ENCODE measurements around the gene TAPBPL.

The TAPBPL gene

GRCh38 chr12:6443361-6443983 lies 8.4 kb upstream of the TAPBPL start (continued):
- no peak for TF ChIP-seq ISL1 (CRISPR knock-in tag; IDR thresholded peaks at IDR 0.05)

GRCh38 chr12:6444031-6444430 lies 7.8 kb upstream of the TAPBPL start:
- TF ChIP-seq ZNF70 (CRISPR knock-in tag; IDR thresholded peaks at IDR 0.05) (no peak), RARB (CRISPR knock-in tag; IDR thresholded peaks at IDR 0.05) (no peak), PPARA (CRISPR knock-in tag; IDR thresholded peaks at IDR 0.05; ENCODE audit: borderline replicate concordance) (no peak), ESRRG (CRISPR knock-in tag; IDR thresholded peaks at IDR 0.05) (no peak), ZC3H10 (CRISPR knock-in tag; IDR thresholded peaks at IDR 0.05) (no peak), TOX (CRISPR knock-in tag; IDR thresholded peaks at IDR 0.05; ENCODE audit: borderline replicate concordance) (no peak), CSDC2 (CRISPR knock-in tag; IDR thresholded peaks at IDR 0.05) (no peak), ARNTL (CRISPR knock-in tag; IDR thresholded peaks at IDR 0.05; ENCODE audit: borderline replicate concordance, low read depth) (no peak), CSRNP3 (CRISPR knock-in tag; IDR thresholded peaks at IDR 0.05) (no peak), TCF4 (CRISPR knock-in tag; IDR thresholded peaks at IDR 0.05; ENCODE audit: borderline replicate concordance) (no peak), PATZ1 (CRISPR knock-in tag; IDR thresholded peaks at IDR 0.05; ENCODE audit: borderline replicate concordance) (no peak), ZNF8 (CRISPR knock-in tag; IDR thresholded peaks at IDR 0.05) (no peak)
- no peak for ATAC-seq

GRCh38 chr12:6444704-6445688 lies 6.8 kb upstream of the TAPBPL start, which contains the start of gene CD27:
CD27 (plus strand) TSS chr12:6444955; CDS start chr12:6445096, 141 bp downstream.
- no peak for TF ChIP-seq POU6F1 (CRISPR knock-in tag; IDR thresholded peaks at IDR 0.05; ENCODE audit: borderline replicate concordance, low read depth)
- TF ChIP-seq GLIS3 (CRISPR knock-in tag; IDR thresholded peaks at IDR 0.05): no peak
- no peak for TF ChIP-seq TSHZ2 (CRISPR knock-in tag; IDR thresholded peaks at IDR 0.05)
- no peak for TF ChIP-seq PPARA (CRISPR knock-in tag; IDR thresholded peaks at IDR 0.05; ENCODE audit: borderline replicate concordance)
- TF ChIP-seq CSDC2 (CRISPR knock-in tag; IDR thresholded peaks at IDR 0.05): no peak
- no peak for TF ChIP-seq ZFP30 (CRISPR knock-in tag; IDR thresholded peaks at IDR 0.05)
- TF ChIP-seq TOX (CRISPR knock-in tag; IDR thresholded peaks at IDR 0.05; ENCODE audit: borderline replicate concordance): no peak
- TF ChIP-seq ESRRG (CRISPR knock-in tag; IDR thresholded peaks at IDR 0.05): no peak
- no peak for TF ChIP-seq ZNF565 (CRISPR knock-in tag; conservative IDR thresholded peaks at IDR 0.05; ENCODE audit: low read depth)
- TF ChIP-seq ZNF70 (CRISPR knock-in tag; IDR thresholded peaks at IDR 0.05): no peak
- no peak for TF ChIP-seq CSRNP3 (CRISPR knock-in tag; IDR thresholded peaks at IDR 0.05)
- TF ChIP-seq PATZ1 (CRISPR knock-in tag; IDR thresholded peaks at IDR 0.05; ENCODE audit: borderline replicate concordance): no peak
- TF ChIP-seq TCF4 (CRISPR knock-in tag; IDR thresholded peaks at IDR 0.05; ENCODE audit: borderline replicate concordance): no peak
- no peak for TF ChIP-seq ZC3H10 (CRISPR knock-in tag; IDR thresholded peaks at IDR 0.05)
- no peak for TF ChIP-seq ZNF8 (CRISPR knock-in tag; IDR thresholded peaks at IDR 0.05)
- TF ChIP-seq CREB5 (CRISPR knock-in tag; IDR thresholded peaks at IDR 0.05; ENCODE audit: low read depth): no peak
- ATAC-seq: no peak
